ENCODE data around the gene HTT. TPM values are rescaled to one million over a fixed set of nuclear protein-coding genes. Genes with fewer than 3 reads are reported as not detected.
"Not testable (repeated sequence)": the region's sequence is repeated elsewhere in the genome, so short reads cannot be mapped to it uniquely, and the experiment has no call there.

Gene HTT
- total RNA-seq, 3 donors from 2014 or later (not counting 1 experiment from before 2014, with no cell fraction given) = 132 to 175 (median 165) TPM

- intact Hi-C loops (cut with micrococcal nuclease) = no loop called here
- DNase-seq (no peak), ATAC-seq (no peak)
- Histone ChIP-seq H3K4me1 (ENCODE audit: control insufficient read depth, insufficient read depth, low read length) (no peaks in the 10 kb centered on the region), H3K27me3 (ENCODE audit: control insufficient read depth, insufficient read depth, low read length) (no peaks in the 10 kb centered on the region), H3K27ac (ENCODE audit: low read length) (no peak overlapping the region), H3K9me3 (ENCODE audit: control insufficient read depth, insufficient read depth, low read length) (no peaks in the 10 kb centered on the region), H3K4me3 (ENCODE audit: low read length) (no peak overlapping the region), H3K36me3 (ENCODE audit: control insufficient read depth, insufficient read depth, low read length) (peaks cover 66% of the 10 kb centered on the region)
- Mint-ChIP-seq H3K27me3 (ENCODE audit: low read depth in 2 of 2) (no peaks in the 10 kb centered on the region), H3K36me3 (peaks cover 18% of the 10 kb centered on the region), H3K4me3 (no peak overlapping the region), H3K9me3 (no peaks in the 10 kb centered on the region), H3K27ac (no peak overlapping the region), H3K4me1 (peaks cover 0 to 15% of the 10 kb centered on the region in 2 donors)
- no CpG with 5 or more reads among the region's 2 CpGs for WGBS (ENCODE audit: insufficient coverage)
- TF ChIP-seq, protein P1, sequence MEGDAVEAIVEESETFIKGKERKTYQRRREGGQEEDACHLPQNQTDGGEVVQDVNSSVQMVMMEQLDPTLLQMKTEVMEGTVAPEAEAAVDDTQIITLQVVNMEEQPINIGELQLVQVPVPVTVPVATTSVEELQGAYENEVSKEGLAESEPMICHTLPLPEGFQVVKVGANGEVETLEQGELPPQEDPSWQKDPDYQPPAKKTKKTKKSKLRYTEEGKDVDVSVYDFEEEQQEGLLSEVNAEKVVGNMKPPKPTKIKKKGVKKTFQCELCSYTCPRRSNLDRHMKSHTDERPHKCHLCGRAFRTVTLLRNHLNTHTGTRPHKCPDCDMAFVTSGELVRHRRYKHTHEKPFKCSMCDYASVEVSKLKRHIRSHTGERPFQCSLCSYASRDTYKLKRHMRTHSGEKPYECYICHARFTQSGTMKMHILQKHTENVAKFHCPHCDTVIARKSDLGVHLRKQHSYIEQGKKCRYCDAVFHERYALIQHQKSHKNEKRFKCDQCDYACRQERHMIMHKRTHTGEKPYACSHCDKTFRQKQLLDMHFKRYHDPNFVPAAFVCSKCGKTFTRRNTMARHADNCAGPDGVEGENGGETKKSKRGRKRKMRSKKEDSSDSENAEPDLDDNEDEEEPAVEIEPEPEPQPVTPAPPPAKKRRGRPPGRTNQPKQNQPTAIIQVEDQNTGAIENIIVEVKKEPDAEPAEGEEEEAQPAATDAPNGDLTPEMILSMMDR (IDR thresholded peaks at IDR 0.05) = peak; percentile 22
Observed at GRCh38 chr4:3145234-3145924, 70.9 kb downstream of the HTT start.

DNA sequence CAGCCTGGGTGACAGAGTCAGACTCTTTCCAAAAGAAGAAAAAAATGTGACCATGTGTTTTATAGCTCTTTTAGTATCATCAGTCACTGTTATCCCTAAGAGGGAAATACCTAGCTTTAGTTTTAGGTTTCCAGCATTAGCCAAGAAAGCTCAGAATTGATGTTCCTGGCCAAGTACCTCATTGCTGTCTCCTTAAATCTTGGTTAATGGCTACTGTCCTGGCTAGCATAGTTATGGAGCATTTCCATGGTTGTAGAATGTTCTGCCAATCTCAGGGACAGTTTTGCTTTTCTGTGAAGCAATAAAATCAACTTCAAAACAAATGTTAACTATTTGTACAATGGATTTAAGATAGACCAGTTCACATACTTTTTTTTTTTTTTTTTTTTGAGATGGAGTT is 74.4 kb downstream of the HTT start:
- H3K27ac Mint-ChIP-seq = no peak overlapping the region
- no peaks in the 10 kb centered on the region for H3K27me3 ChIP-seq (ENCODE audit: control insufficient read depth, insufficient read depth, low read length)
- no peaks in the 10 kb centered on the region for H3K9me3 Mint-ChIP-seq
- no peaks in the 10 kb centered on the region for H3K4me1 ChIP-seq (ENCODE audit: control insufficient read depth, insufficient read depth, low read length)
- no peak for DNase-seq
- no peak overlapping the region for H3K4me3 ChIP-seq (ENCODE audit: low read length)
- H3K27ac ChIP-seq (ENCODE audit: low read length) = no peak overlapping the region
- H3K36me3 Mint-ChIP-seq = peaks cover 19% of the 10 kb centered on the region
- H3K4me1 Mint-ChIP-seq = peaks cover 0 to 19% of the 10 kb centered on the region in 2 donors
- no peaks in the 10 kb centered on the region for H3K9me3 ChIP-seq (ENCODE audit: control insufficient read depth, insufficient read depth, low read length)
- TF ChIP-seq, protein P1 (IDR thresholded peaks at IDR 0.05) = no peak
- H3K27me3 Mint-ChIP-seq (ENCODE audit: low read depth in 2 of 2) = no peaks in the 10 kb centered on the region
- H3K4me3 Mint-ChIP-seq = no peak overlapping the region
- ATAC-seq = no peak
- intact Hi-C loops (cut with micrococcal nuclease) = no loop called here
- peaks cover 54% of the 10 kb centered on the region for H3K36me3 ChIP-seq (ENCODE audit: control insufficient read depth, insufficient read depth, low read length)

DNA sequence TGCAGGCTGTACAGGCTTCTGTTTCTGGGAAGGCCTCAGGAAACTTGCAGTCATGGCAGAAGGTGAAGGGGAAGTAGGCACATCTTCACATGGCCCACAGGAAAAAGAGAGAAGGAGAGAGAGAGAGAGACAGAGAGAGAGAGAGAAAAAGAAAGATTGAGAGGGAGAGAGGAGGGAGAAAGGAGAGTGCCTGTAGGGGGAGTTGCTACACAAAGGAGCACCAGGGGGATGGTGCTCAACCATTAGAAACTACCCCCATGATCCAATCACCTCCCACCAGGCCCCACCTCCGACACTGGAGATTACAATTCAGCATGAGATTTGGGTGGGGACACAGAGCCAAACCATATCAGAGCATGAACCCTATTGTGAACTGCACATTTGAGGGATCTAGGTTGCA is 76.8 kb downstream of the HTT start:
- H3K36me3 ChIP-seq (ENCODE audit: control insufficient read depth, insufficient read depth, low read length) = peaks cover 55% of the 10 kb centered on the region
- intact Hi-C loops (cut with micrococcal nuclease); H3K27me3 ChIP-seq (ENCODE audit: control insufficient read depth, insufficient read depth, low read length); H3K9me3 ChIP-seq (ENCODE audit: control insufficient read depth, insufficient read depth, low read length); H3K27ac ChIP-seq (ENCODE audit: low read length); H3K4me1 ChIP-seq (ENCODE audit: control insufficient read depth, insufficient read depth, low read length); H3K27me3 Mint-ChIP-seq (ENCODE audit: low read depth in 2 of 2); H3K9me3 Mint-ChIP-seq; H3K4me3 Mint-ChIP-seq; H3K4me1 Mint-ChIP-seq; ATAC-seq; H3K4me3 ChIP-seq (ENCODE audit: low read length); DNase-seq: not testable (repeated sequence)
- Mint-ChIP-seq H3K27ac (peak overlapping the region in 1 of 2 donors; percentile 2), H3K36me3 (peaks cover 23% of the 10 kb centered on the region)
- WGBS (ENCODE audit: insufficient coverage) = 100% methylated on average over 1 of the region's 1 CpG

GRCh38 chr4:3157366-3157765 is 82.9 kb downstream of the HTT start:
- 94% methylated on average over 3 of the region's 4 CpGs for WGBS (ENCODE audit: insufficient coverage)
- intact Hi-C loops (cut with micrococcal nuclease) = no loop called here
- DNase-seq (no peak), ATAC-seq (no peak)
- Mint-ChIP-seq H3K4me1 (peaks cover 7 to 13% of the 10 kb centered on the region in 2 donors), H3K27ac (peak overlapping the region in 1 of 2 donors; percentile 56), H3K4me3 (no peak overlapping the region), H3K36me3 (peaks cover 28% of the 10 kb centered on the region), H3K27me3 (ENCODE audit: low read depth in 2 of 2) (no peaks in the 10 kb centered on the region), H3K9me3 (no peaks in the 10 kb centered on the region)
- Histone ChIP-seq H3K4me3 (ENCODE audit: low read length) (no peak overlapping the region), H3K27ac (ENCODE audit: low read length) (no peak overlapping the region), H3K36me3 (ENCODE audit: control insufficient read depth, insufficient read depth, low read length) (peaks cover 49% of the 10 kb centered on the region), H3K9me3 (ENCODE audit: control insufficient read depth, insufficient read depth, low read length) (no peaks in the 10 kb centered on the region), H3K4me1 (ENCODE audit: control insufficient read depth, insufficient read depth, low read length) (no peaks in the 10 kb centered on the region), H3K27me3 (ENCODE audit: control insufficient read depth, insufficient read depth, low read length) (no peaks in the 10 kb centered on the region)
- TF ChIP-seq, protein P1 (IDR thresholded peaks at IDR 0.05) = no peak
